WTC11 (cell line): ENCODE results near the gene CHCT1. TPM values are rescaled to one million over a fixed set of nuclear protein-coding genes. Genes with fewer than 3 reads are reported as not detected.

Source experiments
- ATAC-seq: fragments of 200-7000 bp; cut with Tn5 transposase; 2 replicates; pipeline ENCODE4 v1.10.0; 2021; ENCODE audit warnings: mild to moderate bottlenecking, moderate library complexity
- CTCF ChIA-PET: fragments of 300-600 bp; sonication (Branson Sonifier 250); formaldehyde crosslinking; loops from one replicate; lab custom pipeline; 2021; ENCODE audit warnings: antibody characterized with exemption; lab: Charles Lee
- POLR2A ChIA-PET: fragments of 350-600 bp; sonication (Branson Sonifier 250); formaldehyde crosslinking; loops from one replicate; lab custom pipeline; 2021; ENCODE audit warnings: antibody characterized with exemption; lab: Charles Lee
- DNase-seq: peaks from one replicate; pipeline ENCODE4 v3.0.0; 2021; ENCODE audit warnings: low spot score
- H3K27ac Mint-ChIP-seq: 2 replicates; pipeline ENCODE4 v1.8.0; 2021; ENCODE audit warnings: mixed read lengths
- H3K27me3 Mint-ChIP-seq: 2 replicates; pipeline ENCODE4 v1.8.0; 2021; ENCODE audit warnings: low read depth, mild to moderate bottlenecking, moderate library complexity, mixed read lengths
- H3K36me3 Mint-ChIP-seq: 2 replicates; pipeline ENCODE4 v1.8.0; 2021; ENCODE audit warnings: mixed read lengths
- H3K4me1 Mint-ChIP-seq: 2 replicates; pipeline ENCODE4 v1.8.0; 2022; ENCODE audit warnings: mixed read lengths
- H3K4me3 Mint-ChIP-seq: 2 replicates; pipeline ENCODE4 v1.8.0; 2021; ENCODE audit warnings: mild to moderate bottlenecking, moderate library complexity, mixed read lengths
- H3K9me3 Mint-ChIP-seq: 2 replicates; pipeline ENCODE4 v1.8.0; 2021; ENCODE audit warnings: mixed read lengths
- CDX4 ChIP-seq: fragments of 250-450 bp; sonication (Bioruptor Pico); IDR thresholded peaks from 2 replicates; pipeline ENCODE4 v1.9.0; 2021; ENCODE audit warnings: moderate library complexity, mild to moderate bottlenecking, inconsistent platforms, borderline replicate concordance
- CTCF ChIP-seq: fragments of 200-600 bp; IDR thresholded peaks from 2 replicates; pipeline ENCODE4 v1.8.0; 2022; ENCODE audit warnings: antibody characterized with exemption
- EMX1 ChIP-seq: fragments of 250-450 bp; sonication (Bioruptor Pico); IDR thresholded peaks from 2 replicates; pipeline ENCODE4 v1.8.0; 2021; ENCODE audit warnings: mild to moderate bottlenecking
- ERG ChIP-seq: fragments of 250-450 bp; sonication (Bioruptor Pico); IDR thresholded peaks from 2 replicates; pipeline ENCODE4 v1.8.0; 2021; ENCODE audit warnings: mild to moderate bottlenecking
- FOXK1 ChIP-seq: sonication (generic); formaldehyde crosslinking; IDR thresholded peaks from 2 replicates; pipeline ENCODE4 v1.8.0; 2022; ENCODE audit warnings: mild to moderate bottlenecking, moderate library complexity, missing genetic modification reagents
- FOXP4 ChIP-seq: sonication (generic); formaldehyde crosslinking; IDR thresholded peaks from 2 replicates; pipeline ENCODE4 v1.8.0; 2022; ENCODE audit warnings: mild to moderate bottlenecking, missing genetic modification reagents
- GTF2I ChIP-seq: fragments of 250-450 bp; sonication (Bioruptor Pico); conservative IDR thresholded peaks from 2 replicates; pipeline ENCODE4 v1.4.0; 2021; ENCODE audit warnings: mild to moderate bottlenecking
- HMGXB4 ChIP-seq: sonication (generic); formaldehyde crosslinking; IDR thresholded peaks from 2 replicates; pipeline ENCODE4 v1.8.1; 2023; ENCODE audit warnings: mild to moderate bottlenecking, moderate library complexity, missing genetic modification reagents
- JAZF1 ChIP-seq: fragments of 250-450 bp; sonication (Bioruptor Pico); IDR thresholded peaks from 2 replicates; pipeline ENCODE4 v1.9.0; 2021; ENCODE audit warnings: moderate library complexity, mild to moderate bottlenecking, inconsistent platforms
- MLX ChIP-seq: sonication (generic); formaldehyde crosslinking; IDR thresholded peaks from 2 replicates; pipeline ENCODE4 v1.8.1; 2023; ENCODE audit warnings: mild to moderate bottlenecking, missing genetic modification reagents, moderate library complexity
- NFATC4 ChIP-seq: fragments of 250-450 bp; sonication (Bioruptor Pico); IDR thresholded peaks from 2 replicates; pipeline ENCODE4 v1.9.0; 2021; ENCODE audit warnings: mild to moderate bottlenecking
- NR1H2 ChIP-seq: sonication (generic); formaldehyde crosslinking; IDR thresholded peaks from 2 replicates; pipeline ENCODE4 v1.9.0; 2021; ENCODE audit warnings: mild to moderate bottlenecking, moderate library complexity, missing genetic modification reagents
- PRDM15 ChIP-seq: sonication (generic); formaldehyde crosslinking; IDR thresholded peaks from 2 replicates; pipeline ENCODE4 v1.8.0; 2022; ENCODE audit warnings: missing genetic modification reagents
- SMAD4 ChIP-seq: sonication (generic); formaldehyde crosslinking; IDR thresholded peaks from 2 replicates; pipeline ENCODE4 v1.8.0; 2022; ENCODE audit warnings: mild to moderate bottlenecking, missing genetic modification reagents
- TEAD1 ChIP-seq: sonication (generic); formaldehyde crosslinking; IDR thresholded peaks from 2 replicates; pipeline ENCODE4 v1.8.0; 2022; ENCODE audit warnings: mild to moderate bottlenecking, missing genetic modification reagents
- TP53 ChIP-seq: sonication (generic); formaldehyde crosslinking; IDR thresholded peaks from 2 replicates; pipeline ENCODE4 v1.8.1; 2023; ENCODE audit warnings: mild to moderate bottlenecking, missing genetic modification reagents
- USF2 ChIP-seq: sonication (generic); formaldehyde crosslinking; IDR thresholded peaks from 2 replicates; pipeline ENCODE4 v1.8.1; 2023; ENCODE audit warnings: mild to moderate bottlenecking, missing genetic modification reagents, moderate library complexity
- ZBTB43 ChIP-seq: sonication (generic); formaldehyde crosslinking; IDR thresholded peaks from 2 replicates; pipeline ENCODE4 v1.8.1; 2023; ENCODE audit warnings: mild to moderate bottlenecking, missing genetic modification reagents
- ZMAT4 ChIP-seq: fragments of 250-450 bp; sonication (Bioruptor Pico); IDR thresholded peaks from 2 replicates; pipeline ENCODE4 v1.9.0; 2021; ENCODE audit warnings: mild to moderate bottlenecking
- ZNF138 ChIP-seq: sonication (generic); formaldehyde crosslinking; conservative IDR thresholded peaks from 2 replicates; pipeline ENCODE4 v1.8.1; 2022; ENCODE audit warnings: mild to moderate bottlenecking, moderate library complexity, missing genetic modification reagents
- ZNF317 ChIP-seq: sonication (generic); formaldehyde crosslinking; IDR thresholded peaks from 2 replicates; pipeline ENCODE4 v1.8.1; 2023; ENCODE audit warnings: low read depth, mild to moderate bottlenecking, moderate library complexity, missing genetic modification reagents, borderline replicate concordance
- ZNF396 ChIP-seq: fragments of 250-450 bp; sonication (Bioruptor Pico); IDR thresholded peaks from 2 replicates; pipeline ENCODE4 v1.8.0; 2021; ENCODE audit warnings: mild to moderate bottlenecking, moderate library complexity, borderline replicate concordance
- ZNF671 ChIP-seq: fragments of 250-450 bp; sonication (Bioruptor Pico); IDR thresholded peaks from 2 replicates; pipeline ENCODE4 v1.8.0; 2021; ENCODE audit warnings: mild to moderate bottlenecking
- total RNA-seq: library from RNA; stranded (reverse); gene quantifications from 3 replicates; pipeline ENCODE4 v1.2.3, GENCODE V29; 2021

Gene CHCT1
- total RNA-seq, 1 experiment from 2014 or later, result not detected

- TF ChIP-seq ERG (no peak), NFATC4 (CRISPR knock-in tag) (no peak), ZBTB43 (CRISPR knock-in tag) (no peak), FOXK1 (no peak), EMX1 (CRISPR knock-in tag) (no peak), HMGXB4 (CRISPR knock-in tag) (no peak)
Observed at GRCh38 chr17:60401819-60402218, 20.5 kb upstream of the CHCT1 start (continued).

GRCh38 chr17:60403523-60403810 lies 18.8 kb upstream of the CHCT1 start:
- DNase-seq (no peak), ATAC-seq (no peak)
- no peak overlapping the region for H3K4me3 Mint-ChIP-seq
- peaks cover under 1% of the 10 kb centered on the region; the same call in 1 of the 2 replicates for H3K36me3 Mint-ChIP-seq
- CTCF ChIA-PET, result interaction anchor here (1.3 to 2.8 kb wide), 2 partner anchors 18 kb away, joined by 4 to 15 read pairs; no protein-coding TSS in a partner anchor
- H3K4me1 Mint-ChIP-seq, result 0 out of 2 replicates have a peak, but pooled peaks cover 2% of the 10 kb centered on the region
- POLR2A ChIA-PET, result no interaction called here
- H3K27ac Mint-ChIP-seq, result 0 out of 2 replicates have a peak overlapping the region, but pooled peaks have one; percentile 37
- H3K9me3 Mint-ChIP-seq, result peaks cover 12% of the 10 kb centered on the region
- H3K27me3 Mint-ChIP-seq, result no peaks in the 10 kb centered on the region; the same call in 1 of the 2 replicates
- TF ChIP-seq TEAD1 (no peak), MLX (CRISPR knock-in tag) (no peak), ZNF138 (no peak), ZNF671 (CRISPR knock-in tag) (no peak), SMAD4 (no peak), FOXP4 (no peak), TP53 (CRISPR knock-in tag) (no peak), ZNF317 (CRISPR knock-in tag) (no peak), ZMAT4 (CRISPR knock-in tag) (no peak), PRDM15 (CRISPR knock-in tag) (no peak), USF2 (no peak), CTCF (no peak), GTF2I (CRISPR knock-in tag) (no peak), CDX4 (CRISPR knock-in tag) (no peak), ZNF396 (CRISPR knock-in tag) (no peak), NR1H2 (CRISPR knock-in tag) (no peak), JAZF1 (CRISPR knock-in tag) (no peak)
